ENCODE results near the gene SETBP1. TPM values are rescaled to one million over a fixed set of nuclear protein-coding genes. Genes with fewer than 3 reads are reported as not detected.

Gene SETBP1
- total and polyA plus RNA-seq, 2 of the 8 experiments (the other 6 are each of a cell fraction or from before 2014, with no cell fraction given) = 2.0 to 6.5 TPM

DNA sequence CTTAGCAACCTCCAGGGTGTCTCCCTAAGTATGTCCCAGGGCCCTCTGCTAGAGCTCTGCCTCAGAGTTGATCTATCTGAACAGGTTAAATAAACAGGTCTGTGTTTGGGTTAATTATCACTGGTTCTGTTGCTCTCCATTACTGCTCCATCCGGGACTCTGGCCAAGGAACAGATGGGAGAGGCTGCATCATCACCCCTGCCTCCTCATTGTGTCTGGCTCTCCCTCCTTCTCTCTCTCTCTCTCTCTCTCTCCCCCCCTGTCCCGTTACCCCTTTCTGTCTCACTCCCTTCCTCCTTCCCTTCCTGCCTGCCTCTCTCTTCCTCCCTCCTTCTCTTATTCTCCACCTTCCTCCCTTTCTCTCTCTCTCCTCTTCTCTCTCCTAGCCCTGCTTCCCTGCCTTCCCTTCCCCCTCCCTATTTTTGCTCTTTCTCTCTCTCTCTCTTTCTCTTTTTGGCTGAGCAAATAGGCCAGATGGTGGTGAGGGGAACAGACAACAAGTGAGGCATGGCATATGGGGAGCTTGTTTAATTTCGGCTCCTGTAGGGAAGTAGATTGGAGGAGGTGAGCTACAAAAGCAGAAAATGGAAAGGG lies 62.1 kb downstream of the SETBP1 start:
- CTCF ChIA-PET (ENCODE audit: partially characterized antibody) = interaction anchor here (1.1 kb wide), 1 partner anchor 19 kb away, joined by 3 read pairs; no protein-coding TSS in a partner anchor
- no peak overlapping the region for H2BK120ac ChIP-seq (replicated peaks; ENCODE audit: low read depth, low read length)
- WGBS, 2 experiments (ENCODE audit: extremely low coverage in 1 of 2, insufficient coverage in 1 of 2, insufficient read length in 1 of 2, insufficient replicate concordance in 2 of 2, low coverage in 1 of 2, low lambda C conversion rate in 2 of 2, missing lambda C conversion rate in 1 of 2) = 87% methylated on average over 1 of the region's 3 CpGs; no CpG with 5 or more reads in 1 of the 2 experiments
- no peak for DNase-seq (ENCODE audit: low read depth in 1 of 2, low spot score in 2 of 2)
- FAIRE-seq = no peak
- H2BK15ac ChIP-seq (ENCODE audit: low read length) = no peak overlapping the region
- H3K4me1 ChIP-seq (replicated peaks in 1 of 4; ENCODE audit: control insufficient read depth in 3 of 4, insufficient read depth in 4 of 4, low read length in 3 of 4) = peaks cover 8 to 20% (median 14%) of the 10 kb centered on the region in 4 experiments
- no peak overlapping the region for H4K8ac ChIP-seq (ENCODE audit: extremely low read depth, insufficient read depth, low read length)
- H3K9me3 ChIP-seq (ENCODE audit: insufficient read depth in 2 of 2, low read depth in 1 of 2, low read length in 1 of 2) = no peaks in the 10 kb centered on the region
- H2AFZ ChIP-seq (ENCODE audit: low read length) = no peak overlapping the region
- H3K18ac ChIP-seq (ENCODE audit: extremely low read depth, low read length) = 0 out of 2 replicates have a peak overlapping the region, but pooled peaks have one; percentile 28
- 0 out of 2 replicates have a peak overlapping the region, but pooled peaks have one; percentile 75 for H2AK5ac ChIP-seq (ENCODE audit: low read depth, low read length)
- H4K20me1 ChIP-seq (replicated peaks in 1 of 2; ENCODE audit: control insufficient read depth in 1 of 2, insufficient read depth in 2 of 2, low read length in 2 of 2) = no peaks in the 10 kb centered on the region
- H3K14ac ChIP-seq (ENCODE audit: insufficient read length) = no peak overlapping the region
- peaks cover 3% of the 10 kb centered on the region; the same call in 1 of the 2 replicates for H3K23me2 ChIP-seq (ENCODE audit: low read depth, low read length)
- POLR2A ChIA-PET (ENCODE audit: partially characterized antibody) = interaction anchor here (0.7 kb wide), 1 partner anchor 48 kb away, joined by 4 read pairs; no protein-coding TSS in a partner anchor
- H3K23ac ChIP-seq (ENCODE audit: insufficient read length) = no peak overlapping the region
- no peak overlapping the region for H3K4ac ChIP-seq (replicated peaks; ENCODE audit: insufficient read length, low read depth, low read length)
- peak overlapping the region; percentile 58 to 68 for H3K4me2 ChIP-seq (ENCODE audit: insufficient read depth in 1 of 2, low read depth in 2 of 2, low read length in 2 of 2)
- H3K4me3 ChIP-seq (ENCODE audit: extremely low read depth in 1 of 4, insufficient read depth in 2 of 4, low read depth in 3 of 4, low read length in 4 of 4) = no peak overlapping the region
- no peak overlapping the region for H4K5ac ChIP-seq (ENCODE audit: insufficient read length, low read depth, low read length)
- no peaks in the 10 kb centered on the region for H3K79me1 ChIP-seq (ENCODE audit: low read depth, low read length)
- no peak overlapping the region for H3K56ac ChIP-seq (replicated peaks; ENCODE audit: insufficient read length, low read depth, low read length)
- no peak overlapping the region for H2BK12ac ChIP-seq (ENCODE audit: low read depth, low read length)
- H2BK5ac ChIP-seq (ENCODE audit: low read depth, low read length) = 0 out of 2 replicates have a peak overlapping the region, but pooled peaks have one; percentile 5
- no peak overlapping the region for H2BK20ac ChIP-seq (ENCODE audit: low read length)
- no peaks in the 10 kb centered on the region for H3K79me2 ChIP-seq (ENCODE audit: control insufficient read depth in 1 of 2, insufficient read depth in 2 of 2, low read length in 2 of 2)
- no peaks in the 10 kb centered on the region; a peak in 2 of 7 replicates for H3K27me3 ChIP-seq (replicated peaks in 1 of 4; ENCODE audit: control insufficient read depth in 3 of 4, extremely low read depth in 1 of 4, insufficient read depth in 3 of 4, low read length in 3 of 4)
- H4K91ac ChIP-seq (replicated peaks; ENCODE audit: insufficient read length, low read length) = peak overlapping the region; percentile 1
- no peaks in the 10 kb centered on the region; a peak in 1 of 8 replicates for H3K36me3 ChIP-seq (ENCODE audit: control insufficient read depth in 2 of 4, insufficient read depth in 4 of 4, low read length in 3 of 4)
- no peak overlapping the region for H3K9ac ChIP-seq (replicated peaks in 1 of 4; ENCODE audit: extremely low read depth in 1 of 4, low read depth in 3 of 4, low read length in 3 of 4)
- no peak overlapping the region for H3K27ac ChIP-seq (ENCODE audit: low read depth, low read length)
- TF ChIP-seq POU5F1 (IDR thresholded peaks at IDR 0.05; ENCODE audit: low read depth, low read length) (no peak), CBX5 (IDR thresholded peaks at IDR 0.05; ENCODE audit: low read depth, low read length) (no peak), JUN (IDR thresholded peaks at IDR 0.05; ENCODE audit: low read depth, low read length) (no peak), SUZ12 (IDR thresholded peaks at IDR 0.05; ENCODE audit: low read length) (no peak), EZH2 (IDR thresholded peaks at IDR 0.05; ENCODE audit: low read depth, low read length, severe bottlenecking) (no peak), TAF1 (IDR thresholded peaks at IDR 0.05; ENCODE audit: low read depth, low read length) (no peak), MAFK (IDR thresholded peaks at IDR 0.05; ENCODE audit: low read depth, low read length) (no peak), GTF2F1 (IDR thresholded peaks at IDR 0.05; ENCODE audit: borderline replicate concordance, low read depth, low read length) (no peak), CREB1 (IDR thresholded peaks at IDR 0.05) (no peak), RBBP5 (IDR thresholded peaks at IDR 0.05; ENCODE audit: borderline replicate concordance, low read depth, low read length) (no peak), NRF1 (IDR thresholded peaks at IDR 0.05; ENCODE audit: low read depth, low read length) (no peak)
- TF ChIP-seq, protein P1, sequence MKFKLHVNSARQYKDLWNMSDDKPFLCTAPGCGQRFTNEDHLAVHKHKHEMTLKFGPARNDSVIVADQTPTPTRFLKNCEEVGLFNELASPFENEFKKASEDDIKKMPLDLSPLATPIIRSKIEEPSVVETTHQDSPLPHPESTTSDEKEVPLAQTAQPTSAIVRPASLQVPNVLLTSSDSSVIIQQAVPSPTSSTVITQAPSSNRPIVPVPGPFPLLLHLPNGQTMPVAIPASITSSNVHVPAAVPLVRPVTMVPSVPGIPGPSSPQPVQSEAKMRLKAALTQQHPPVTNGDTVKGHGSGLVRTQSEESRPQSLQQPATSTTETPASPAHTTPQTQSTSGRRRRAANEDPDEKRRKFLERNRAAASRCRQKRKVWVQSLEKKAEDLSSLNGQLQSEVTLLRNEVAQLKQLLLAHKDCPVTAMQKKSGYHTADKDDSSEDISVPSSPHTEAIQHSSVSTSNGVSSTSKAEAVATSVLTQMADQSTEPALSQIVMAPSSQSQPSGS (IDR thresholded peaks at IDR 0.05; ENCODE audit: low read length) = no peak

Data from H1 (cell line).